ACHN (cell line): ENCODE data around the gene ACSS3.
A peak's percentile ranks its signal among the peaks of the same experiment; 100 is the strongest.
"Not testable (repeated sequence)": the region's sequence is repeated elsewhere in the genome, so short reads cannot be mapped to it uniquely, and the experiment has no call there.

Experiments used
- DNase-seq: peaks from one replicate; pipeline ENCODE4 v3.0.0-alpha.2; 2015
- in situ Hi-C: cut with HindIII; loops from 2 replicates; pipeline ENCODE4 v1.10.0; 2017; ENCODE audit warnings: low sequenced_read_pairs, low pct_ligation_motif_present, low pct_unique_long_range_greater_than_20kb

ACSS3 gene

DNA sequence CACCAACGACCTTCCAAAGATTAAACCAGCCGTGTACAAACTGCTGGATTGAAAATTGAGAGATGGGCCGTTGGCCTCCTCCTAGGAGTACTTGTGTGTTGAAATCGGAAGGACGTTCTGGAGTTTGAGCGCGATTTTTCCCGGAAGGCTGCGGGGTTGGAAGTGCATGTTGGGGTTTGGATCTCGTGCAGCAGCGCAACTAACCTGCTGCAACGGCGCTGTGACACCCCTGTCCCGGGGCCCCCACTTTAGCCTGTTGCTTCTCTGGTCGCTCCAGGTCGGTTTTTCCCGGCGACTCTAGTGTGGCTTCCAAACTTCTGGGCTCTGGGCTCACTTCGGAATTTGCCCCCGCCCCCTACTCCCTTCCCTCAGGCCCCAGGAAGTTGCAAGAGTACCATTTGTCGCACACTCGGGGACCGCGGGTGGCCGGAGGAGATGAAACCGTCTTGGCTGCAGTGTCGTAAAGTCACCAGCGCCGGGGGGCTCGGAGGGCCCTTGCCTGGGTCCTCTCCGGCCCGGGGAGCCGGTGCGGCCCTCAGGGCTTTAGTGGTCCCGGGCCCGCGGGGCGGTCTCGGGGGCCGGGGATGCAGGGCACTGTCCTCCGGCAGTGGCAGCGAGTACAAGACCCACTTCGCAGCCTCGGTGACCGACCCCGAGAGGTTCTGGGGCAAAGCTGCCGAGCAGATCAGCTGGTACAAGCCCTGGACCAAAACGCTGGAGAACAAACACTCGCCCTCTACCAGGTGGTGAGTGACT is at the start of gene ACSS3:
TSS of gene ACSS3 (plus strand) at position 394 of the 756 bp plus-strand sequence. CDS start at position 436, 42 bp downstream.
- DNase-seq: peak; percentile 60
- in situ Hi-C loops: no loop called here

DNA sequence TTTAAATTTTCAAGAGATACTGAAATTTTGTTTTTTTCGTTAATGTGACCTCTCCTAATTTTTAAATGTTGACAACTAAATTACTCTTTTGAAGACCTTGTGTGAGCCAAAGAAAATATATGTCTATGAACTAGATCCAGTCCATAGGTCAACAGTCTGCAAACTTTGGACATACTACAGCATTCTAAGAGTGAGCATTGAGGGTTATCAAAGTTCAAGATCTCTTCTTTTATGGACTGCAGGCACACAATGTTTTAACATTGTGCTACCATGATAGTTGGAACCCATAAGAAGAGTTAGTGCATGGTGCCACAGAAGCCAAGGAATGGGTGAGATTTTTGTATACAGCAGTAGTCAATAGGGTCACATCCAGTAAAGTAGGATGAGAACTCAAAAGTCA is 43.0 kb upstream of the ACSS3 start:
- in situ Hi-C loops: no loop called here
- no peak for DNase-seq

DNA sequence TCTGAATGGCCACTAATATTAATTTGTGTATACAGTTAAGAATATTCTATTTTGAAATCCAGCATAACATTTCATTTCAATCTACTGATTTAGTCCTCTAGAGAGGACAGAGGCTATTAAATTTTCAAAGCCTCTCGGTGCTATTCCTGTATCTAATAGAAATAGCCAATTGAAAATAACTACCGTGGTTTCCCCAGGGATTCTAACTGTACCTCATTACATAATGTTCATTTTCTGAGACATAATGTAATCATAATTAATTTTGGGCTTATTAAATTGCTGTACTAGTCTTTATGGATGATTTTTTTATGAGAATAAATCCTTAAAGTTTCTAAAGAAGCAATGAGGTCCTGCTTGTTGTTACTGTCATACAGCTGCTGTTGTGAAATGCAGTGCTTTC is 38.6 kb upstream of the ACSS3 start:
- in situ Hi-C loops: no loop called here
- DNase-seq: no peak

DNA sequence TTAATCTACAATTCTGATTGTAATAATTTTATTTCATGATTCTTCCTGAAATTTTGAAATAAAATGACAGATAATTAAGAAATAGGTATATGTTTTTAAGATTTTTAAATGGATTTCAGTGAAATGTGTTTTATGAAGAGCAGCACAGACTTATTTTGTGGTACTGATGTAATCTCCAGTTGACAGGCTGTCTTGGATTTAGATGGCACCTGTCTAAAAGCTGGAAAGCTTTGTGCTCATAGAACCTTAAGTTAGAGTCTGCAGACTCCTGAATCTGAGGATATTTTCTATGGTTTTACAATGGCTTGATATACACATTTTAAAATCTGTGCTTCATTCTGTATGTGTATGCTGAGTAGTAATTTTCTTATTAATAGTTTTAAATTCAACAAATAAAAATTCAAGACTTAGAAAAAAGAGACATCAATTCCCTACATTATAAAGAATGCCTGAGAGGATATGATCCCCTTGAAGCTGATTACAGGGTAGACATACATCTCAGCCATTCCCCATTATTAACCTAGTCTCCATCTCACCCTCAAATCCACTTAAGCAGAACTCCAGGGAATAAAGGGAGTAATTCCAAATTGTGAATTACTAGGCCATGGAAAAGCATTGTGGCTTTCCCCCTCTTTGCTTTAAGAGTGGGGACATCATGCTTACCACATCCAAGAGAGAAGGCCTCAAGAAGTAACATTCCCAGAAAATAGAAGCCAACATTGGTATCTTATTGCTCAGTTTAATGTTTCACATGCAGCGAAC is 33.7 kb upstream of the ACSS3 start:
- no peak for DNase-seq
- in situ Hi-C loops: no loop called here

DNA sequence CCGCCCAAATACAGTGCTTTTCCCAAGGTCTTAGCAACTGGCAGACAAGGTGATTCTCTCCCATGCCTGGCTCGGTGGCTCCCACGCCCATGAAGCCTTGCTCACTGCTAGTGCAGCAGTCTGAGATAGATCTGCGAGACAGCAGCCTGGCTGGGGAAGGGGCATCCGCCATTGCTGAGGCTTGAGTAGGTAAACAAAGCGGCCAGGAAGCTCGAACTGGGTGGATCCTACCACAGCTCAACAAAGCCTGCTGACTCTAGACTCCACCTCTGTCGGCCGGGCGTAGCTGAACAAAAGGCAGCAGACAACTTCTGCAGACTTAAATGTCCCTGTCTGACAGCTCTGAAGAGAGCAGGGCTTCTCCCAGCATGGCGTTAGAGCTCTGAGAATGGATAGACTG is 12.9 kb upstream of the ACSS3 start:
- DNase-seq, in situ Hi-C loops: not testable (repeated sequence)

- DNase-seq: no peak
- in situ Hi-C loops: no loop called here
Observed at GRCh38 chr12:81070846-81071245, 7.0 kb upstream of the ACSS3 start.

DNA sequence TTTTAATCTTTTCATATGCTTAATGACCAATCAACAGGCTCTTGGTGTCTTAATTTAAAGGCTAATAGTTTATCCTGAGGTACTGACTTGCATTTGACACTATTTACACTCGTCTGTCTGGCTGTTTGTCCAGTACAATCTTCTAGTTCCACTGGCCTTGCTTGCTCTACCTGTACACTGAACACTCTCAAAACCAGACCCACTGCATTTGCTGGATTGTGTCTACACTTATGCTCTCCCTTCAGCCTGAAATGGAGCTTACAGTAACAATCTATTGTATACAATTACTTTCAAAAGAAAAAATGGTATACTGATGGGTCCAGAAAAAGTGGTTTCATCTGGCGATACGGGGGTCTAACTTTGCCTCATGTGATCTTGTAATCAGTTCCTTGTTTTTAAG is 2.3 kb upstream of the ACSS3 start:
- DNase-seq: no peak
- in situ Hi-C loops: no loop called here

DNA sequence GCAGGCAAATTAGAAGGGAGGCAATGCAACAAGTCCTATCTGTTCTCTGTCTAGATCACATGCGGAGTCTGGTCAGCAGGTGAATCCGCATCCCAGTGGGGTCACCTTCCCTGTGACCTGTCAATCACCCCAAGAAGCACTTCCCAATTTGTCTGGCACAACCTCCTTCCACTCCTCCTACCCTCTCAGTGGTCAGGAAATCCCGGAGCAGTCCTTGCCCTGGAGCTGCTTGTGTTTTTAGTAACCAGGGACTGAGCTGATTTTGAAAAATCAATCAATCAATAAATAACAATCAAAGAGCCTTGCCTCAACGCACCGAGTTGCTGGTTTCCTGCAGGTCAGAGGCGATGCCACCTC is 572 bp upstream of the ACSS3 start:
- peak; percentile 59 for DNase-seq
- in situ Hi-C loops: no loop called here

DNA sequence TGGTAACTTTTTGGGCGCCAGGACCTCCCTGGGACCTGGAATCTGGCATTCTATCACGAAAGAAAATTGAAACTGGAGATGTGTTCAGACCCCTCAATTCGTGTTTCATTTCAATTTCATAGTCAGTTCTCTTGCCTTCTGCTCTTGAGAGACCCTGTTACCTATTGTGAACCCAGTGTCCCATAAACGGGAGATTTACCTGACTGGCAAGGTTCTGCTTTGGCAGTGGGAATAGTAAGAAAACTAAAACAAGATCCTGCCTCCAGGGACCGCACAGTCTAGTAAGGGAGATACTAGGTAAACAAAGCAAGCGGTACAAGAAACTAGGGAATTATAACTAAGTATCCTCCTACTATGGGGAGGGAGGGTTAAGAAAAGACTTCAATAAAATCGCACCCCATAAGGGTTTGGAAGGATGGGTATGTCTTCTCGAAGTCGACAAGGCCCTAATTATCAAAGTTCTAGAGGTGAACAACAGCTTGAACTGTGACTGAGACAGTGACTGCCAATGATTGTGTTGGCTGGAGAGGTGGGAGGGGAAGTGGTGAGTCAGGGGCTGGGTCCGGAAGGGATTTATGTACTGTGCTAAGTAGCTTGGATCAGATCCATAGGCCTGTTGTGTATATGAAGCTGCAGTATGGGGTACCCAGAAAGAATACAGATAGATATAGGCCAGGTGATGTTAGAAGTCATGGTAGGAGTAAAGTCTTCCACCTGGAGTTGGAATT is 754 bp downstream of the ACSS3 start:
- DNase-seq: peak; percentile 65
- in situ Hi-C loops: no loop called here

DNA sequence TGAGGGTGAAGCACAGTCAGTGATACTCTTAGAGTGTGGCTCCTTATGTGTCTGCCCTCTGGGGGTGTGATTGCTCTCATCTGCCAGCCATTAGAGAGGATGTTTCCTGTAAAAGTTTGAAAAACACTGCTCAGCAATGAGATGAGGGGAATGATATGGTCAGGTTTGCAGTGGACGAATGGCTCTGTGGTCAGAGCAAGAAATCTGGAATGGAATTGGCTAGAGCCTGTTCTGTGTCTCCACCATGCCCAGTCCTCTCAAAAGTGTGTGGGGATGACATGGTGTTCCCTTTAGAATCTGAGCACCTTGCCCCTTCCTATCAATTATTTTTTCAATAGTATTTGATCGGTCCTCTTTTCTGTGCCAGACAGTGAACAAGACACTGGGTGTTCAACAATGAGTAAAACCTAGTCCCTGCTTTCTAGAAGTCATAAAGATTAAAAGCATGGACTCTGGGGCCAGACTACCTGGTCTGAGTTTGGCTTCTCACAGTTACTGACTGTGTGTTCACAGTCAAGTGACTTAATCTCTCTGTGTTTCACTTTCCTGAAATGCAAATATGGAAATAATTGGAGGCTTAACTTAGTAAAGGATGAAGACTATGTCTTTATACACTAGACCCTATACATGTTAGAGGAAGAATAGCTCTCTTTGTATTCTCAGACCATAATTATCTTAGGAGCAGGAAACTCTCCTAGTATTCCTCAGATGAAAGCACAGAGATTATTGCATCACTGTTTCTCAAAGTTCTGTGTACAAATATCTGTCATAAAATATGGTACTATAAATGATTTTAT is 1.6 kb downstream of the ACSS3 start:
- DNase-seq: no peak
- in situ Hi-C loops: no loop called here

GRCh38 chr12:81080431-81080983 is 2.6 kb downstream of the ACSS3 start:
- in situ Hi-C loops: no loop called here
- no peak for DNase-seq

DNA sequence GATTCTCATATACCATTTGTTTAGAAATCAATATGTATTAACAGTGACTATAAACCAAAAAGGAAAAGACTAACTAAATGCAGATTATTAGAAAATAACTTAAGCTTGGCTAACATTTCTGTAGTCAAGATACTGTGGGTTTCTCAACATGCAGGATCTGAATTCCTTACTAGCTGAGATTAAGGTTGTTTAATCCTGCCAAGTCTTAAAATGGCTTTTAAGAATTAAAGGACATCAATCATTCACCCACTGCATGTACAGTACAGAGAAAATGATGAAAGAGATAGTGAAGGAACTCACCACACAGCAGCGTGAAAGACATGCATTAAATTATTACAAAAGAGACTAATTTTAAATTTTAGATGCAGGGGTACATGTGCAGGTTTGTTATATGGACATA is 3.8 kb downstream of the ACSS3 start:
- in situ Hi-C loops: no loop called here
- no peak for DNase-seq

DNA sequence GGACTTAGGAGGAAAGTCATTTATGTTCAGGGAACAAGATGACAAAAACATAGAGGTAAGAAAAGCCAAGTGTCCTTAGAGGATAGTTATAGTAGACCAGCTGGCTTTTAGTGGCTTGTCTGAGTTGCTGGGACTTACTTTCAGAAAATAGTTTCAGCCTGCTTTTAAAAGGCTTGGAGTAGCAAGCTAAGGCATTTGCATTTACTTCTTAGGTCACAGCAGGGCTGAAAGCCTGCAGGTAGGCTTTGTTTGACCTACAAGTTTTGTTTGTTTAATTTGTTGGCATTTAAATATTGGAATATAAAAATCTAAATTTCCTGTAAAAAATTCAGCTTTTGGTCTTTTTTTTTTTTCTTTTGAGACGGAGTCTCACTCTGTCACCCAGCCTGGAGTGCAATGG is 5.1 kb downstream of the ACSS3 start:
- no peak for DNase-seq
- in situ Hi-C loops: no loop called here

DNA sequence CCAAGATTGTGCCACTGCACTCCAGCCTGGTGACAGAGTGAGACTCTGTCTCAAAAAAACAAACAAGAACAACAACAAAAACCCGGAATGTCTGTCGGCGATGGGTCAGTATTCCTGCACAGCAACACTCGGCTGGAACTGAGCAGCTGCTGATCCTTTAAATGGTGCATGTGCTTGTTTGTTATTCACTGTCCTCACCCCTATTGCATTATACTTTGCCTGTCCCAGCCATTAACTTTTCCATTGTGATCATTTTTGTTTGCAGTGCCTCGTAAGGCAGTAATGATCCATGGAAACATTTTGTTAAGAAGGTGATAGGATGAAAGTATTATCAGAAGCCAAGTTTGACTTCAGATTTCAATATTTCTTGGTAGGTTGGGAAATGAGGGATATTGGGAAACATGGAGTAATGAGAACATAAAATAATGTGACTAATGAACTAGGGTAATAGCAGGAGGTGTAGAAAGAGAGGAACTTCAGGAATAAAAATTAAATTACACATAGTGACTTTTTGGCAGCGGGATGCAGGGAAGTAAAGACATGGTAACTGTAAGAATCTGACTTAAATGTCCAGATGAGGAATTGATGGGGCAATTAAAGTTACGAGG is 6.1 kb downstream of the ACSS3 start:
- DNase-seq: no peak
- in situ Hi-C loops: no loop called here

GRCh38 chr12:81084811-81085350 is 7.0 kb downstream of the ACSS3 start:
- no peak for DNase-seq
- in situ Hi-C loops: no loop called here

GRCh38 chr12:81085832-81086231 is 8.0 kb downstream of the ACSS3 start:
- in situ Hi-C loops: no loop called here
- no peak for DNase-seq

GRCh38 chr12:81086342-81086741 is 8.5 kb downstream of the ACSS3 start:
- no peak for DNase-seq
- in situ Hi-C loops: no loop called here

GRCh38 chr12:81088221-81088620 is 10.3 kb downstream of the ACSS3 start:
- in situ Hi-C loops: no loop called here
- DNase-seq: no peak
